Activated T-cell treated with anti-CD3 and anti-CD28 coated beads for 48 hours (primary cell): Measurements from ENCODE around the gene PHC2.
A peak's percentile ranks its signal among the peaks of the same experiment; 100 is the strongest.

Experiments used
- DNase-seq: peaks from one replicate; pipeline ENCODE4 v3.0.0-alpha.2; 2020; ENCODE audit warnings: low read depth

PHC2 gene

GRCh38 chr1:33430692-33431593, at the start of gene PHC2:
Gene PHC2, minus strand, starts transcription at chr1:33431095. Its CDS starts 55,556 bp downstream, at chr1:33375539.
- peak; percentile 89 for DNase-seq

- no peak for DNase-seq
Observed at GRCh38 chr1:33477451-33477850, 46.6 kb upstream of the PHC2 start.

- DNase-seq: no peak
Observed at GRCh38 chr1:33473900-33474299, 43.0 kb upstream of the PHC2 start.

GRCh38 chr1:33472269-33472980, 41.5 kb upstream of the PHC2 start, which contains the start of gene ZSCAN20:
Gene ZSCAN20, plus strand, starts transcription at chr1:33472645. Its CDS starts 6,644 bp downstream, at chr1:33479289.
- DNase-seq: peak; percentile 86

GRCh38 chr1:33471416-33471815, 40.5 kb upstream of the PHC2 start:
- no peak for DNase-seq

GRCh38 chr1:33470495-33471012, 39.7 kb upstream of the PHC2 start:
- DNase-seq: peak; percentile 41

- DNase-seq: no peak
Observed at GRCh38 chr1:33469691-33470090, 38.8 kb upstream of the PHC2 start.

GRCh38 chr1:33468967-33469366, 38.1 kb upstream of the PHC2 start:
- no peak for DNase-seq

GRCh38 chr1:33468531-33468930, 37.6 kb upstream of the PHC2 start:
- DNase-seq: no peak

- no peak for DNase-seq
Observed at GRCh38 chr1:33468011-33468410, 37.1 kb upstream of the PHC2 start.

- no peak for DNase-seq
Observed at GRCh38 chr1:33466159-33466558, 35.3 kb upstream of the PHC2 start.

GRCh38 chr1:33465316-33465715, 34.4 kb upstream of the PHC2 start:
- DNase-seq: no peak

GRCh38 chr1:33464552-33464951, 33.7 kb upstream of the PHC2 start:
- DNase-seq: no peak

- DNase-seq: no peak
Observed at GRCh38 chr1:33462405-33463164, 31.7 kb upstream of the PHC2 start.

- DNase-seq: no peak
Observed at GRCh38 chr1:33460947-33461629, 30.2 kb upstream of the PHC2 start.

GRCh38 chr1:33460144-33460543, 29.2 kb upstream of the PHC2 start:
- DNase-seq: no peak

GRCh38 chr1:33459691-33460090, 28.8 kb upstream of the PHC2 start:
- no peak for DNase-seq

- no peak for DNase-seq
Observed at GRCh38 chr1:33456502-33456886, 25.6 kb upstream of the PHC2 start.

- DNase-seq: peak; percentile 8
Observed at GRCh38 chr1:33455539-33456501, 24.9 kb upstream of the PHC2 start.

GRCh38 chr1:33454646-33455282, 23.9 kb upstream of the PHC2 start:
- no peak for DNase-seq
